Mesothelial cell of epicardium (in vitro differentiated cells): ENCODE results near the gene HCLS1. TPM values are rescaled to one million over a fixed set of nuclear protein-coding genes. Genes with fewer than 3 reads are reported as not detected.
"Not testable (repeated sequence)": the region's sequence is repeated elsewhere in the genome, so short reads cannot be mapped to it uniquely, and the experiment has no call there.

Experiments
- DNase-seq, 2 experiments: peaks; one replicate each; pipeline ENCODE4 v3.0.0; 2021; ENCODE audit warnings: low spot score in 2 of 2; ENCODE audit not compliant: unreplicated experiment in 2 of 2
- H3K27ac Mint-ChIP-seq: 2 replicates; pipeline ENCODE4 v1.8.0; 2021; ENCODE audit warnings: mixed read lengths
- H3K27me3 Mint-ChIP-seq: 2 replicates; pipeline ENCODE4 v1.8.0; 2021; ENCODE audit warnings: low read depth, mixed read lengths
- H3K36me3 Mint-ChIP-seq: 2 replicates; pipeline ENCODE4 v1.8.0; 2021; ENCODE audit warnings: mixed read lengths
- H3K4me1 Mint-ChIP-seq: 2 replicates; pipeline ENCODE4 v1.8.0; 2021; ENCODE audit warnings: mixed read lengths
- H3K4me3 Mint-ChIP-seq: 2 replicates; pipeline ENCODE4 v1.8.0; 2021; ENCODE audit warnings: mild to moderate bottlenecking, moderate library complexity, mixed read lengths
- H3K9me3 Mint-ChIP-seq: 2 replicates; pipeline ENCODE4 v1.8.0; 2021; ENCODE audit warnings: mixed read lengths
- total RNA-seq: library from RNA; stranded (reverse); gene quantifications from 3 replicates; pipeline ENCODE4 v1.2.1, GENCODE V29; 2021
- TF ChIP-seq, protein P1 (sequence below): fragments of 200-600 bp; sonication (generic); IDR thresholded peaks from one replicate; pipeline ENCODE4 v1.5.0; 2021; ENCODE audit warnings: antibody characterized with exemption; ENCODE audit not compliant: unreplicated experiment

The HCLS1 gene
- total RNA-seq, 1 donor from 2014 or later: 3.2 TPM

DNA sequence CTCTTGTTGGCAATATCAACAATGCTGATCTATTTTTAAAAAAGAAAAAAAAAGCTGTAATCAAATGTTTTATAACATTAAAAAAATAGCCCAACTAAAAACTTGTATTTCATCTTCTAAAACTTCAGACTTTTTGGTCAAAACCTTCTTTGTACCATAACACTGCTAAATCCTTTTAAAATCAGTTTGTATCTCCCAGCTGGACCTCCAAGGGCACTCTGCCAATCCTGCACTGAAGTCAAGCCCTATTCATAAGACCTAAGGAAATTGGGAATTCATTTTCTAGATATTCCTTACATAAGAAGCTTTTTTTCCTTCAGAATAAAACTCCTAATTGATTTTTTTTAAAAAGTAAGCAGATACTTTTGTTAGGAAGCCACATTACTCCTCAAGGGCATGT is 38.2 kb upstream of the HCLS1 start:
- TF ChIP-seq, protein P1, sequence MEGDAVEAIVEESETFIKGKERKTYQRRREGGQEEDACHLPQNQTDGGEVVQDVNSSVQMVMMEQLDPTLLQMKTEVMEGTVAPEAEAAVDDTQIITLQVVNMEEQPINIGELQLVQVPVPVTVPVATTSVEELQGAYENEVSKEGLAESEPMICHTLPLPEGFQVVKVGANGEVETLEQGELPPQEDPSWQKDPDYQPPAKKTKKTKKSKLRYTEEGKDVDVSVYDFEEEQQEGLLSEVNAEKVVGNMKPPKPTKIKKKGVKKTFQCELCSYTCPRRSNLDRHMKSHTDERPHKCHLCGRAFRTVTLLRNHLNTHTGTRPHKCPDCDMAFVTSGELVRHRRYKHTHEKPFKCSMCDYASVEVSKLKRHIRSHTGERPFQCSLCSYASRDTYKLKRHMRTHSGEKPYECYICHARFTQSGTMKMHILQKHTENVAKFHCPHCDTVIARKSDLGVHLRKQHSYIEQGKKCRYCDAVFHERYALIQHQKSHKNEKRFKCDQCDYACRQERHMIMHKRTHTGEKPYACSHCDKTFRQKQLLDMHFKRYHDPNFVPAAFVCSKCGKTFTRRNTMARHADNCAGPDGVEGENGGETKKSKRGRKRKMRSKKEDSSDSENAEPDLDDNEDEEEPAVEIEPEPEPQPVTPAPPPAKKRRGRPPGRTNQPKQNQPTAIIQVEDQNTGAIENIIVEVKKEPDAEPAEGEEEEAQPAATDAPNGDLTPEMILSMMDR: no peak
- H3K27ac Mint-ChIP-seq: no peak overlapping the region
- peaks cover 34% of the 10 kb centered on the region for H3K36me3 Mint-ChIP-seq
- H3K4me3 Mint-ChIP-seq: no peak overlapping the region
- no peaks in the 10 kb centered on the region for H3K27me3 Mint-ChIP-seq
- peaks cover 2% of the 10 kb centered on the region for H3K9me3 Mint-ChIP-seq
- no peaks in the 10 kb centered on the region for H3K4me1 Mint-ChIP-seq
- no peak for DNase-seq

DNA sequence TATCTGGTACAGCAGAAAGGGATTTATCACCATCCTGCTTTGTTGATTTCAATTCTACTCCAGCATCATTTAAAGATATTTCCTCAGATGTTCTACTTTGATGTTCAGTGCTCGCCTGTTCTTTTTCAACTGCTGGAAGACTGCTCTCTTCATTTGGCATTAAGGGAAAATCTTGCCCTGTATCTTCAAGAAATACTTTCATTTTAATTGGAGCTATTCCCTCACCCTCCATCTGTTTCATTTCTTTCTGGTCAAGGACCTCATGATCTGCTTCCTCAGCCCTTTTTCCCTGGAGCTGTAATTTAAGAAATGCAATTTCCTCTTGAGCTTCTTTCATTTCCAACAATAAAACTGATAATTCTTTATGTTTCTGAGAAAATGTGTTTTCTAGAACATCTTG is 37.8 kb upstream of the HCLS1 start:
- Mint-ChIP-seq H3K4me1 (no peaks in the 10 kb centered on the region), H3K27ac (no peak overlapping the region), H3K27me3 (no peaks in the 10 kb centered on the region), H3K9me3 (no peaks in the 10 kb centered on the region), H3K4me3 (no peak overlapping the region), H3K36me3 (peaks cover 31% of the 10 kb centered on the region)
- TF ChIP-seq, protein P1: no peak
- no peak for DNase-seq

DNA sequence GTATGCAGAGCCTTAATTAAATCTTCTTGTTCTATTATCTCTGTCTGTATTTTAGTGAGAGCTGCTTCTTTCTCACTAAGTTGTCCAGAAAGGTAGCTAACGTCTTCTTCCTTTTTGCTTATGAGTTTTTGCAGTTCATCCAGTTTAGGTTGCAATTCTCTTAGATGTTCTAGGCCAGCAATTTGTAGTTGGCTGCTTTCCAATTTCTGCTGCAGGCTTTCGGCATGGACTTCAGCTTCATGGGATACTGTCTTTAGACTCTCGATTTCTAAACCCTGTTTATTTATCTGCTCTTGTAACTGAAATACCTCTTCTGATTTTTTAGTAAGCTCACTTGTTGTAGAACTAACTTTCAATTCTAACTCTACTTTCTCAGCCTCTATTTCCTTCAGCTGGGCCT is 35.5 kb upstream of the HCLS1 start:
- Mint-ChIP-seq H3K27ac (no peak overlapping the region), H3K4me3 (no peak overlapping the region), H3K4me1 (no peaks in the 10 kb centered on the region)

DNA sequence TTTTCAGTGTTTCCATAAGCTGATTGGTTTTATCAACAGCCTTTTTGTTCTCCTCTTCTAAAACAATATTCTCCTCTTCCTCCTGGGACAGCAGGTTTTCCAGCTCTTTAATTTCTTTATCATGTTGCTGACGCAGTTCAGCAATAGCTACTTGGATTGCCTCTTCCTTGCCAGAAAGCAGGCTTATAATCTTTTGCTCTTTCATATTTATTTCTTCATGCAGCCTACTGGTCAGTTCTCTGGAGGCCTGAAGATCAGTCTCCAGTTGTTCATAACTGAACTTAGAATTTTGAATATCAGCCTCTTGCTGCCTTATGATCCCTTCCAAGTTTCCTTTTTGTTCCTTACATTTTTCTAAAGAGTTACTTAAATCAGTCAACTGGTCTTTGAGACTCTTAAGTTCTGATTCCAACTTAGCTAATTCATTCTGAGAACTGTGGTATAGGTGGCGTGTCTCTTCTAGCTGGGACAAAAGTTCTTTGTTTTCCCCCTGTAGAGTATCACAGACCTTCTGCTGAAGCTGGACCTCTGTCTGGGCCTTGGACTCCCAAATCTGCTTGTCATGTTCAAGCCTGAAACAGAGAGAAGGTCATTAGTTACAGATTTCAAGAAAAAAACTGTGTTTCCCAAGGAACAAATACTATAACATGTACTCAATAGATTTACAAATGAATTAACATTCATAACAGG is 31.5 kb upstream of the HCLS1 start:
- Mint-ChIP-seq H3K9me3 (peaks cover 6% of the 10 kb centered on the region), H3K27me3 (no peaks in the 10 kb centered on the region), H3K4me3 (no peak overlapping the region), H3K27ac (no peak overlapping the region), H3K36me3 (peaks cover 46% of the 10 kb centered on the region), H3K4me1 (no peaks in the 10 kb centered on the region)
- TF ChIP-seq, protein P1: no peak
- DNase-seq: no peak

More for the DNA sequence above, 35.5 kb upstream of the HCLS1 start:
- peaks cover 37% of the 10 kb centered on the region for H3K36me3 Mint-ChIP-seq
- TF ChIP-seq, protein P1: no peak
- no peak for DNase-seq
- no peaks in the 10 kb centered on the region for H3K9me3 Mint-ChIP-seq
- no peaks in the 10 kb centered on the region for H3K27me3 Mint-ChIP-seq

- Mint-ChIP-seq H3K36me3 (peaks cover 51% of the 10 kb centered on the region), H3K27me3 (no peaks in the 10 kb centered on the region), H3K9me3 (peaks cover 16% of the 10 kb centered on the region), H3K4me1 (no peaks in the 10 kb centered on the region), H3K4me3 (no peak overlapping the region), H3K27ac (no peak overlapping the region)
- TF ChIP-seq, protein P1: no peak
- no peak for DNase-seq
Observed at GRCh38 chr3:121690777-121691405, 30.2 kb upstream of the HCLS1 start.

DNA sequence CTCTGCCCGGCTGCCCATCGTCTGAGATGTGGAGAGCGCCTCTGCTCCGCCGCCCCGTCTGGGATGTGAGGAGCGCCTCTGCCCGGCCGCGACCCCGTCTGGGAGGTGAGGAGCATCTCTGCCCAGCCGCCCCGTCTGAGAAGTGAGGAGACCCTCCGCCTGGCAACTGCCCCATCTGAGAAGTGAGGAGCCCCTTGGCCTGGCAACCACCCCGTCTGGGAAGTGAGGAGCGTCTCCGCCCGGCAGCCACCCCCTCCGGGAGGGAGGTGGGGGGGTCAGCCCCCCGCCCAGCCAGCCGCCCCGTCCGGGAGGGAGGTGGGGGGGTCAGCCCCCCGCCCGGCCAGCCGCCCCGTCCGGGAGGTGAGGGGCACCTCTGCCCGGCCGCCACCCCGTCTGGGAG is 28.0 kb upstream of the HCLS1 start:
- not testable (repeated sequence) for H3K27ac Mint-ChIP-seq, H3K27me3 Mint-ChIP-seq, H3K4me1 Mint-ChIP-seq, DNase-seq, H3K4me3 Mint-ChIP-seq
- Mint-ChIP-seq H3K36me3 (peaks cover 64% of the 10 kb centered on the region), H3K9me3 (peaks cover 28% of the 10 kb centered on the region)
